K562 (cell line): ENCODE results near the gene CUX1. TPM values are rescaled to one million over a fixed set of nuclear protein-coding genes. Genes with fewer than 3 reads are reported as not detected.

Experiments
- ATAC-seq: fragments of 200-7000 bp; cut with Tn5 transposase; 3 replicates; pipeline ENCODE4 v1.9.1; 2020; ENCODE audit warnings: moderate library complexity
- BruUV-seq: library from RNA; stranded (reverse); fragments of 400-500 nt; replicated peaks from 2 replicates; lab custom pipeline; 2021; lab: Mats Ljungman, UMichigan
- CTCF ChIA-PET: fragments of 300-600 bp; formaldehyde crosslinking; extraction: SDS; loops from one replicate; lab custom pipeline; 2021; ENCODE audit warnings: low intra/inter-chr PET ratio; lab: Yijun Ruan, JAX
- POLR2A ChIA-PET: fragments of 300-600, 350-650 bp; sonication (Branson Sonifier 250); formaldehyde crosslinking; extraction: SDS; loops from one replicate; lab custom pipeline; 2021; ENCODE audit warnings: antibody characterized with exemption, inconsistent platforms; lab: Yijun Ruan, JAX
- DNase-seq, 4 experiments: peaks; one replicate each; pipeline versions ENCODE4 v3.0.0 to v3.0.0-alpha.2; 2011 to 2018; ENCODE audit warnings: low spot score in 3 of 4, mixed read lengths in 3 of 4; ENCODE audit errors: extremely low read depth in 1 of 4
- FAIRE-seq: peaks from 2 replicates; lab custom pipeline; 2011; peaks lifted over from hg19 to GRCh38; lab: Jason Lieb, UNC
- H2AFZ ChIP-seq: 2 replicates; pipeline ENCODE4 v1.6.0; 2011; ENCODE audit warnings: low read depth, low read length, control low read depth, inconsistent platforms
- H3K27ac ChIP-seq: fragments of 200-600 bp; 3 replicates; pipeline ENCODE4 v1.8.0; 2011; ENCODE audit warnings: low read depth, mild to moderate bottlenecking, control low read depth, inconsistent platforms, low read length, moderate library complexity, mixed read lengths; ENCODE audit errors: extremely low read depth
- H3K27me3 ChIP-seq, 2 experiments: fragments of 300-600 bp in 1 of 2; 2 replicates in 1 of 2; 3 replicates in 1 of 2; pipeline versions ENCODE4 v1.6.0 to v1.8.0; 2011; ENCODE audit warnings: inconsistent platforms in 2 of 2, low read length in 2 of 2, mild to moderate bottlenecking in 1 of 2, mixed read lengths in 1 of 2, moderate library complexity in 1 of 2; ENCODE audit not compliant: control insufficient read depth in 2 of 2, insufficient read depth in 2 of 2
- H3K36me3 ChIP-seq: fragments of 300-600 bp; 3 replicates; pipeline ENCODE4 v1.8.0; 2011; ENCODE audit warnings: mild to moderate bottlenecking, low read length, inconsistent platforms; ENCODE audit not compliant: control insufficient read depth, insufficient read depth
- H3K4me1 ChIP-seq, 2 experiments: fragments of 200-600 bp in 1 of 2; replicated peaks in 1 of 2; 2 replicates in 1 of 2; 3 replicates in 1 of 2; pipeline versions ENCODE4 v1.5.1 to v1.8.0; 2011; ENCODE audit warnings: inconsistent platforms in 2 of 2, low read length in 2 of 2, mild to moderate bottlenecking in 1 of 2, mixed read lengths in 1 of 2, moderate library complexity in 1 of 2; ENCODE audit not compliant: control insufficient read depth in 2 of 2, insufficient read depth in 2 of 2
- H3K4me2 ChIP-seq: 2 replicates; pipeline ENCODE4 v1.6.1; 2011; ENCODE audit warnings: low read length, control low read depth, inconsistent platforms, mixed read lengths; ENCODE audit not compliant: insufficient read depth
- H3K4me3 ChIP-seq: fragments of 200-600 bp; sonication (generic), shearing (Covaris generic); 2 replicates; pipeline ENCODE4 v1.5.1; 2016; ENCODE audit warnings: control low read depth, inconsistent platforms
- H3K79me2 ChIP-seq: fragments of 200-600 bp; 3 replicates; pipeline ENCODE4 v1.8.0; 2011; ENCODE audit warnings: low read length, inconsistent platforms; ENCODE audit not compliant: control insufficient read depth, insufficient read depth
- H3K9ac ChIP-seq, 2 experiments: 2 replicates each; pipeline versions ENCODE4 v1.6.0 to v1.6.1; 2011; ENCODE audit warnings: low read depth in 2 of 2, low read length in 2 of 2, control low read depth in 1 of 2, inconsistent platforms in 1 of 2, mild to moderate bottlenecking in 1 of 2, mixed read lengths in 1 of 2; ENCODE audit not compliant: insufficient read depth in 1 of 2
- H3K9me1 ChIP-seq: one replicate; pipeline ENCODE4 v1.6.0; 2011; ENCODE audit warnings: inconsistent platforms, mild to moderate bottlenecking, low read length, moderate library complexity; ENCODE audit not compliant: control insufficient read depth, insufficient read depth
- H3K9me3 ChIP-seq: replicated peaks from 2 replicates; pipeline ENCODE4 v1.5.1; 2011; ENCODE audit warnings: low read depth, low read length, inconsistent platforms; ENCODE audit not compliant: control insufficient read depth, insufficient read depth
- H4K20me1 ChIP-seq: replicated peaks from 2 replicates; pipeline ENCODE4 v1.6.1; 2011; ENCODE audit warnings: low read length, inconsistent platforms, mixed read lengths; ENCODE audit not compliant: control insufficient read depth, insufficient read depth
- SNIP1 ChIP-seq: fragments of 450-650 bp; IDR thresholded peaks from 2 replicates; pipeline ENCODE4 v1.7.1; 2017; ENCODE audit warnings: low read depth, mild to moderate bottlenecking
- ZNF324 ChIP-seq: fragments of 250-450 bp; sonication (Bioruptor Pico); IDR thresholded peaks from 2 replicates; pipeline ENCODE4 v1.4.0; 2020; ENCODE audit warnings: mild to moderate bottlenecking
- WGBS: fragments of 100-300 bp; shearing (Covaris generic); methylation state at CpG from one replicate; pipeline ENCODE4 v1.1.6; 2016; ENCODE audit warnings: low coverage, mixed read lengths; ENCODE audit not compliant: insufficient coverage; ENCODE audit errors: missing lambda C conversion rate; 5-methylcytosine and 5-hydroxymethylcytosine counted together
- in situ Hi-C: fragments of 300-500 bp; cut with MboI; formaldehyde crosslinking; loops from 4 replicates; pipeline ENCODE4 v1.15.0; 2018; ENCODE audit warnings: inconsistent platforms, mixed read lengths
- intact Hi-C: fragments of 100-400 bp; cut with micrococcal nuclease; formaldehyde crosslinking; loops from 2 replicates; pipeline ENCODE4 v1.14.2; 2022
- polyA plus RNA-seq, 8 experiments: library from polyadenylated mRNA; depleted of rRNA in 4 of 8; stranded (reverse) in 5 of 8; unstranded in 3 of 8; fragments of >200 nt; fragmentation: Nextera tagmentation in 2 of 8; fragmentation: Illumina TruSeq in 1 of 8; extraction: Ambion mirVana in 2 of 8; extraction: Trizol in 1 of 8; gene quantifications; 2 replicates each; pipeline versions ENCODE4 v1.2.1 to v1.2.3, GENCODE V29; 2011 to 2014; ENCODE audit warnings: inconsistent platforms in 1 of 8, missing spikeins in 1 of 8
- total RNA-seq, 7 experiments: library from RNA; depleted of rRNA in 6 of 7; stranded (reverse); fragments of >200 nt in 6 of 7; fragmentation: Illumina TruSeq in 2 of 7; extraction: Trizol in 2 of 7; gene quantifications; 2 replicates each; pipeline versions ENCODE4 v1.2.1 to v1.2.3, GENCODE V29; 2011 to 2021; ENCODE audit warnings: low replicate concordance in 1 of 7
- TF ChIP-seq, protein P1 (sequence below): fragments of 250-450 bp; sonication (Bioruptor Pico); IDR thresholded peaks from 2 replicates; pipeline ENCODE4 v1.5.0; 2020; ENCODE audit warnings: mild to moderate bottlenecking
- TF ChIP-seq, protein P2 (sequence below): fragments of 250-450 bp; sonication (Bioruptor Pico); IDR thresholded peaks from 2 replicates; pipeline ENCODE4 v1.9.0; 2021; ENCODE audit warnings: mild to moderate bottlenecking

CUX1 gene
- total and polyA plus RNA-seq, 9 of the 15 experiments (the other 6 are each of a cell fraction or from before 2014, with no cell fraction given): 3.6 to 55.3 (median 25.2) TPM

DNA sequence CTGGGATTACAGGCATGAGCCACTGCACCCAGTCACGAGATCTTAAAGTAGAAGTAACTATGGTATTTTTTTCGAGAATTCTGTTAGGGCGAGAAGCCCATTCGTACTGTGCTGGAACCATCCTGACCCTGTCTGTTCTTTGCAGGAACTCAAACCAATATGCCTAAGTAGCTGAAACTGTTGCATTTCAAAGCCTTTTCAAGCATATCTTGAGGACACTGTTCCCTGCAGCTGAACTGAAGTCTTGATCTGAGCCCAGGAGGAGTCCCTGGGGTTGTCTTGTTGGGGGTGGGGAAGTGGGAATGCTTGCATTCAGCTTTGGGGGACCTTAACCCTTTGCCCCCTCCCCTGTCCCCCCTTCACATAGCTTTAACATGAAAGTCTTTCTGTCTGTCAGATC lies 61.5 kb downstream of the CUX1 start:
- DNase-seq (no peak), ATAC-seq (no peak), FAIRE-seq (no peak)
- Histone ChIP-seq H3K4me3 (no peak overlapping the region), H3K4me1 (peaks cover 23 to 34% of the 10 kb centered on the region in 2 experiments), H3K27me3 (no peaks in the 10 kb centered on the region), H3K27ac (no peak overlapping the region), H3K9ac (no peak overlapping the region; a peak in 1 of 4 replicates), H2AFZ (no peak overlapping the region), H3K36me3 (peaks cover 11% of the 10 kb centered on the region; the same call in 2 of the 3 replicates), H3K9me1 (no peaks in the 10 kb centered on the region), H3K79me2 (peaks cover 89% of the 10 kb centered on the region), H3K4me2 (no peak overlapping the region)
- BruUV-seq: no TSS peak
- ChIA-PET POLR2A (interaction anchor here (0.7 to 2.1 kb wide), 6 partner anchors 9 to 41 kb away, joined by 3 to 4 read pairs (median 3); no protein-coding TSS in a partner anchor), CTCF (no interaction called here)
- 92% methylated on average over 4 of the region's 4 CpGs for WGBS
- intact Hi-C loops: no loop called here
- TF ChIP-seq, protein P1, sequence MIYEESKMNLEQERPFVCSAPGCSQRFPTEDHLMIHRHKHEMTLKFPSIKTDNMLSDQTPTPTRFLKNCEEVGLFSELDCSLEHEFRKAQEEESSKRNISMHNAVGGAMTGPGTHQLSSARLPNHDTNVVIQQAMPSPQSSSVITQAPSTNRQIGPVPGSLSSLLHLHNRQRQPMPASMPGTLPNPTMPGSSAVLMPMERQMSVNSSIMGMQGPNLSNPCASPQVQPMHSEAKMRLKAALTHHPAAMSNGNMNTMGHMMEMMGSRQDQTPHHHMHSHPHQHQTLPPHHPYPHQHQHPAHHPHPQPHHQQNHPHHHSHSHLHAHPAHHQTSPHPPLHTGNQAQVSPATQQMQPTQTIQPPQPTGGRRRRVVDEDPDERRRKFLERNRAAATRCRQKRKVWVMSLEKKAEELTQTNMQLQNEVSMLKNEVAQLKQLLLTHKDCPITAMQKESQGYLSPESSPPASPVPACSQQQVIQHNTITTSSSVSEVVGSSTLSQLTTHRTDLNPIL (CRISPR knock-in tag): no peak
- TF ChIP-seq, protein P2, sequence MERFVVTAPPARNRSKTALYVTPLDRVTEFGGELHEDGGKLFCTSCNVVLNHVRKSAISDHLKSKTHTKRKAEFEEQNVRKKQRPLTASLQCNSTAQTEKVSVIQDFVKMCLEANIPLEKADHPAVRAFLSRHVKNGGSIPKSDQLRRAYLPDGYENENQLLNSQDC (CRISPR knock-in tag): no peak
- no peak for TF ChIP-seq ZNF324 (CRISPR knock-in tag)
- TF ChIP-seq SNIP1: no peak
- TF ChIP-seq, all 486 proteins: peak for 0
- Histone ChIP-seq H3K9me3 (no peaks in the 10 kb centered on the region), H4K20me1 (peaks cover 36% of the 10 kb centered on the region)
- in situ Hi-C loops: no loop called here
